Measurements from ENCODE around the gene APOA5. TPM values are rescaled to one million over a fixed set of nuclear protein-coding genes. Genes with fewer than 3 reads are reported as not detected.
"Not testable (repeated sequence)": the region's sequence is repeated elsewhere in the genome, so short reads cannot be mapped to it uniquely, and the experiment has no call there.

Gene APOA5
- total and polyA plus RNA-seq, 9 donors: not detected

GRCh38 chr11:116813170-116813569 lies 21.5 kb upstream of the APOA5 start:
- whole genome bisulfite sequencing (ENCODE audit: insufficient coverage): 100% methylated on average over 1 of the region's 1 CpG
- no peak overlapping the region for H3K4me3 ChIP-seq (ENCODE audit: low read length)
- no peak overlapping the region for H3K27ac ChIP-seq (ENCODE audit: low read length)
- DNase-seq: no peak
- H3K4me1 ChIP-seq (ENCODE audit: control insufficient read depth, insufficient read depth, low read length): no peaks in the 10 kb centered on the region
- no peaks in the 10 kb centered on the region for H3K9me3 ChIP-seq (replicated peaks; ENCODE audit: control insufficient read depth, low read depth, low read length)
- H3K27me3 ChIP-seq (ENCODE audit: control insufficient read depth, insufficient read depth, low read length): peaks cover 5% of the 10 kb centered on the region
- no peaks in the 10 kb centered on the region for H3K36me3 ChIP-seq (ENCODE audit: control insufficient read depth, insufficient read depth, low read length)

GRCh38 chr11:116812109-116812508 lies 20.4 kb upstream of the APOA5 start:
- no peak overlapping the region for H3K4me3 ChIP-seq (ENCODE audit: low read length)
- DNase-seq: no peak

GRCh38 chr11:116811194-116811593 lies 19.5 kb upstream of the APOA5 start:
- Histone ChIP-seq H3K4me1 (ENCODE audit: control insufficient read depth, insufficient read depth, low read length) (no peaks in the 10 kb centered on the region), H3K27ac (ENCODE audit: low read length) (no peak overlapping the region), H3K9me3 (replicated peaks; ENCODE audit: control insufficient read depth, low read depth, low read length) (no peaks in the 10 kb centered on the region), H3K27me3 (ENCODE audit: control insufficient read depth, insufficient read depth, low read length) (peaks cover 5% of the 10 kb centered on the region), H3K4me3 (ENCODE audit: low read length) (no peak overlapping the region), H3K36me3 (ENCODE audit: control insufficient read depth, insufficient read depth, low read length) (no peaks in the 10 kb centered on the region)
- no peak for DNase-seq
- 80% methylated on average over 1 of the region's 3 CpGs for WGBS (ENCODE audit: insufficient coverage)

More at GRCh38 chr11:116812109-116812508, 20.4 kb upstream of the APOA5 start:
- Histone ChIP-seq H3K27me3 (ENCODE audit: control insufficient read depth, insufficient read depth, low read length) (peaks cover 5% of the 10 kb centered on the region), H3K27ac (ENCODE audit: low read length) (no peak overlapping the region), H3K4me1 (ENCODE audit: control insufficient read depth, insufficient read depth, low read length) (no peaks in the 10 kb centered on the region), H3K9me3 (replicated peaks; ENCODE audit: control insufficient read depth, low read depth, low read length) (no peaks in the 10 kb centered on the region), H3K36me3 (ENCODE audit: control insufficient read depth, insufficient read depth, low read length) (no peaks in the 10 kb centered on the region)
- WGBS (ENCODE audit: insufficient coverage): no CpG with 5 or more reads among the region's 4 CpGs

- Histone ChIP-seq H3K27ac (ENCODE audit: low read length) (no peak overlapping the region), H3K27me3 (ENCODE audit: control insufficient read depth, insufficient read depth, low read length) (peaks cover 5% of the 10 kb centered on the region), H3K9me3 (replicated peaks; ENCODE audit: control insufficient read depth, low read depth, low read length) (no peaks in the 10 kb centered on the region), H3K4me3 (ENCODE audit: low read length) (no peak overlapping the region), H3K36me3 (ENCODE audit: control insufficient read depth, insufficient read depth, low read length) (no peaks in the 10 kb centered on the region), H3K4me1 (ENCODE audit: control insufficient read depth, insufficient read depth, low read length) (no peaks in the 10 kb centered on the region)
- WGBS (ENCODE audit: insufficient coverage): 83% methylated on average over 4 of the region's 14 CpGs
- DNase-seq: no peak
These were observed 16.8 kb upstream of the APOA5 start for GRCh38 chr11:116808262-116809175.

GRCh38 chr11:116807601-116808261 lies 16.1 kb upstream of the APOA5 start:
- Histone ChIP-seq H3K4me1 (ENCODE audit: control insufficient read depth, insufficient read depth, low read length) (no peaks in the 10 kb centered on the region), H3K36me3 (ENCODE audit: control insufficient read depth, insufficient read depth, low read length) (no peaks in the 10 kb centered on the region), H3K27me3 (ENCODE audit: control insufficient read depth, insufficient read depth, low read length) (no peaks in the 10 kb centered on the region), H3K9me3 (replicated peaks; ENCODE audit: control insufficient read depth, low read depth, low read length) (no peaks in the 10 kb centered on the region), H3K4me3 (ENCODE audit: low read length) (no peak overlapping the region), H3K27ac (ENCODE audit: low read length) (no peak overlapping the region)
- 83% methylated on average over 4 of the region's 6 CpGs for WGBS (ENCODE audit: insufficient coverage)
- DNase-seq: no peak

- no peak overlapping the region for H3K4me3 ChIP-seq (ENCODE audit: low read length)
- H3K4me1 ChIP-seq (ENCODE audit: control insufficient read depth, insufficient read depth, low read length): no peaks in the 10 kb centered on the region
- no peak overlapping the region for H3K27ac ChIP-seq (ENCODE audit: low read length)
- peaks cover 2% of the 10 kb centered on the region for H3K27me3 ChIP-seq (ENCODE audit: control insufficient read depth, insufficient read depth, low read length)
- no peaks in the 10 kb centered on the region for H3K9me3 ChIP-seq (replicated peaks; ENCODE audit: control insufficient read depth, low read depth, low read length)
- no peak for DNase-seq
- no peaks in the 10 kb centered on the region for H3K36me3 ChIP-seq (ENCODE audit: control insufficient read depth, insufficient read depth, low read length)
- 20% methylated on average over 1 of the region's 3 CpGs for WGBS (ENCODE audit: insufficient coverage)
These were observed 12.3 kb upstream of the APOA5 start for GRCh38 chr11:116804001-116804400.

DNA sequence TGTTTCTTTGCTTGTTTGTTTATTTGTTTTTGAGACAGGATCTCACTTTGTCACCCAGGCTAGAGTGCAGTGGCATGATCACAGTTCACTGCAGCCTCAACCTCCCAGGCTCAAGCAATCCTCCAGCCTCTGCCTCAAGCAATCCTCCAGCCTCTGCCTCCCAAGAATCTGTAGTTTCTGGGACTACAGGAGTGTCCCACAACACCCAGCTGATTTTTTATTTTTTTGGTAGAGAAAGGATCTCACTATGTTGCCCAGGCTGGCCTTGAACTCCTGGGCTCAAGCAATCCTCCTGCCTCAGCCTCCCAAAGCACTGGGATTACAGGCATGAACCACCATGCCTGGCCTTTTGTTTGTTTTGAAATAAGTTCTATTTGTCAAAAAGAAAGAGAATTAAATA lies 10.0 kb upstream of the APOA5 start:
- not testable (repeated sequence) for DNase-seq; H3K36me3 ChIP-seq (ENCODE audit: control insufficient read depth, insufficient read depth, low read length); H3K27me3 ChIP-seq (ENCODE audit: control insufficient read depth, insufficient read depth, low read length); H3K9me3 ChIP-seq (replicated peaks; ENCODE audit: control insufficient read depth, low read depth, low read length); H3K4me3 ChIP-seq (ENCODE audit: low read length); H3K27ac ChIP-seq (ENCODE audit: low read length); H3K4me1 ChIP-seq (ENCODE audit: control insufficient read depth, insufficient read depth, low read length)

DNA sequence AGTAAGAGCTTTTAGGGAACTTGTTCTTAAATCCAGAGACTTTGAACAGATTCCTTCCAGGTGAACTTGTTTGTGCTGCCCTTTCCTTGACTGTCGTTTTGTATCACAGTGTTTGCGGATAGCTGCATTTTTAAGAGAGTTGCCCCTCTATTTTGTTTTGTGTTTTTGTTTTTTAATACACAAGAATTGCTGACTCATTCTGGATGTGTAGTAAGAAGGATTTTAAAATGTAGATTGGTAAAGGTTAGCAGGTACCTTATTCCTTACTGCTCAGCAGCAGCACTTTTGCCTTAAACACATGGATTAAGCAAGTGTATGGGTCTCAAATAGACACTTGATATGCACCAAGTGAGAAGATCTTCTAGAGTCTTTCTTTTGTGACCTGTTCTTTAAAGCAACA lies 8.9 kb upstream of the APOA5 start:
- H3K9me3 ChIP-seq (replicated peaks; ENCODE audit: control insufficient read depth, low read depth, low read length): no peaks in the 10 kb centered on the region
- no peak for DNase-seq
- H3K27ac ChIP-seq (ENCODE audit: low read length): no peak overlapping the region
- H3K27me3 ChIP-seq (ENCODE audit: control insufficient read depth, insufficient read depth, low read length): peaks cover 4% of the 10 kb centered on the region
- no peaks in the 10 kb centered on the region for H3K36me3 ChIP-seq (ENCODE audit: control insufficient read depth, insufficient read depth, low read length)
- no peaks in the 10 kb centered on the region for H3K4me1 ChIP-seq (ENCODE audit: control insufficient read depth, insufficient read depth, low read length)
- no CpG with 5 or more reads among the region's 2 CpGs for WGBS (ENCODE audit: insufficient coverage)
- no peak overlapping the region for H3K4me3 ChIP-seq (ENCODE audit: low read length)

GRCh38 chr11:116798368-116798767 lies 6.7 kb upstream of the APOA5 start:
- no peaks in the 10 kb centered on the region for H3K36me3 ChIP-seq (ENCODE audit: control insufficient read depth, insufficient read depth, low read length)
- no peak overlapping the region for H3K4me3 ChIP-seq (ENCODE audit: low read length)
- H3K4me1 ChIP-seq (ENCODE audit: control insufficient read depth, insufficient read depth, low read length): no peaks in the 10 kb centered on the region
- WGBS (ENCODE audit: insufficient coverage): 79% methylated on average over 5 of the region's 5 CpGs
- H3K9me3 ChIP-seq (replicated peaks; ENCODE audit: control insufficient read depth, low read depth, low read length): no peaks in the 10 kb centered on the region
- no peak overlapping the region for H3K27ac ChIP-seq (ENCODE audit: low read length)
- H3K27me3 ChIP-seq (ENCODE audit: control insufficient read depth, insufficient read depth, low read length): peaks cover 4% of the 10 kb centered on the region
- DNase-seq: no peak

DNA sequence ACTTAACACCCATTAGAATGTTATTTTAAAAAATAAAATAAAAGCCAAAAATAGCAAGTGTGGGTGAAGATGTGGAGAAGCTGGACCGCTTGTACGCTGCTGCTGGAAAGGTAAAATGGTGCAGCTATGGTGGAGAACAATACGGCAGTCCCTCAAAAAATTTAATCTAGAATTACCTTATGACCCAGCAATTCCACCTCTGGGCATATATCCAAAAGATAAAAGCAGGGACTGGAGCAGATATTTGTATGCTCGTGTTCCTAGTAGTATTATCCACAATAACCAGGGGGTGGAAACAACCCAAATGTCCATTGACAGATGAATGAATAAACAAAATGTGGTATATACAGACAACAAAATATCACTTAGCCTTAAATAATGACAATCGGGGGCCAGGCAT lies 6.1 kb upstream of the APOA5 start:
- H3K27ac ChIP-seq (ENCODE audit: low read length): no peak overlapping the region
- WGBS (ENCODE audit: insufficient coverage): no CpG with 5 or more reads among the region's 5 CpGs
- no peaks in the 10 kb centered on the region for H3K36me3 ChIP-seq (ENCODE audit: control insufficient read depth, insufficient read depth, low read length)
- no peaks in the 10 kb centered on the region for H3K4me1 ChIP-seq (ENCODE audit: control insufficient read depth, insufficient read depth, low read length)
- H3K9me3 ChIP-seq (replicated peaks; ENCODE audit: control insufficient read depth, low read depth, low read length): no peaks in the 10 kb centered on the region
- H3K27me3 ChIP-seq (ENCODE audit: control insufficient read depth, insufficient read depth, low read length): peaks cover 4% of the 10 kb centered on the region
- DNase-seq: no peak
- no peak overlapping the region for H3K4me3 ChIP-seq (ENCODE audit: low read length)

Data from muscle of leg (tissue), 11 donors.